ENCODE results near the gene HCCS. TPM values are rescaled to one million over a fixed set of nuclear protein-coding genes. Genes with fewer than 3 reads are reported as not detected.

The HCCS gene
- total RNA-seq, 4 donors from 2014 or later = 5.8 to 12.5 (median 9.8) TPM

DNA sequence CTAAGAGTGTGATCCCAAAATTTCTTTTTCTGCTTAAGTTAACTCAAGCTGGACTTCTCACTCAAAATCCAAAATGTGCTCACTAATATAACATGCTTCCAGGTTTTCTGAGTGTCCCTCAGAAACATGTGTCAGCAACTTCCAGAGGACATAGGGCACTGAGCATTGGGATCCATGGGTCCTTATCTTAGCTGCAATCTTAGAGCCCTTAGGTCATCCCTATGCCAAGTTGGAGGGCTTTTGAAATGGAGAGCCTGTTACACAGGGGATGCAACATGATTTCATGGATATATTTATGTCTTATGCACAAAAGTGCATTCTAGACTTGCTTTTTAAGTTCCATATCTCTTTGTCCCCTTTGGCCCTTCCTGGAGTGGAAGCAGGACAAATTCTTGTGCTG lies 11.7 kb upstream of the HCCS start:
- intact Hi-C loops (cut with DNase I) = no loop called here
- no peak overlapping the region for H3K4me3 ChIP-seq (replicated peaks in 1 of 3)
- no peaks in the 10 kb centered on the region for H3K36me3 ChIP-seq
- H3K9me3 ChIP-seq = no peaks in the 10 kb centered on the region
- H3K27me3 ChIP-seq = no peaks in the 10 kb centered on the region
- H3K27ac ChIP-seq = no peak overlapping the region
- no peak for TF ChIP-seq POLR2A (IDR thresholded peaks at IDR 0.05)
- TF ChIP-seq, protein P1, sequence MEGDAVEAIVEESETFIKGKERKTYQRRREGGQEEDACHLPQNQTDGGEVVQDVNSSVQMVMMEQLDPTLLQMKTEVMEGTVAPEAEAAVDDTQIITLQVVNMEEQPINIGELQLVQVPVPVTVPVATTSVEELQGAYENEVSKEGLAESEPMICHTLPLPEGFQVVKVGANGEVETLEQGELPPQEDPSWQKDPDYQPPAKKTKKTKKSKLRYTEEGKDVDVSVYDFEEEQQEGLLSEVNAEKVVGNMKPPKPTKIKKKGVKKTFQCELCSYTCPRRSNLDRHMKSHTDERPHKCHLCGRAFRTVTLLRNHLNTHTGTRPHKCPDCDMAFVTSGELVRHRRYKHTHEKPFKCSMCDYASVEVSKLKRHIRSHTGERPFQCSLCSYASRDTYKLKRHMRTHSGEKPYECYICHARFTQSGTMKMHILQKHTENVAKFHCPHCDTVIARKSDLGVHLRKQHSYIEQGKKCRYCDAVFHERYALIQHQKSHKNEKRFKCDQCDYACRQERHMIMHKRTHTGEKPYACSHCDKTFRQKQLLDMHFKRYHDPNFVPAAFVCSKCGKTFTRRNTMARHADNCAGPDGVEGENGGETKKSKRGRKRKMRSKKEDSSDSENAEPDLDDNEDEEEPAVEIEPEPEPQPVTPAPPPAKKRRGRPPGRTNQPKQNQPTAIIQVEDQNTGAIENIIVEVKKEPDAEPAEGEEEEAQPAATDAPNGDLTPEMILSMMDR (IDR thresholded peaks at IDR 0.05) = no peak
- H3K4me1 ChIP-seq = peaks cover 0 to 4% of the 10 kb centered on the region in 2 donors
- no peak for DNase-seq

GRCh38 chrX:11100281-11101035 lies 10.7 kb upstream of the HCCS start:
- intact Hi-C loops (cut with DNase I) = no loop called here
- 28 to 31% methylated on average over 8 to 10 of the region's 10 CpGs for WGBS, 2 donors
- peaks cover 0 to 4% of the 10 kb centered on the region in 2 donors for H3K4me1 ChIP-seq
- peak; percentile 48 to 59 for DNase-seq
- no peaks in the 10 kb centered on the region for H3K9me3 ChIP-seq
- no peak overlapping the region for H3K4me3 ChIP-seq (replicated peaks in 1 of 3)
- H3K27ac ChIP-seq = peak overlapping the region; percentile 48 to 71 (median 50)
- H3K27me3 ChIP-seq = no peaks in the 10 kb centered on the region
- no peaks in the 10 kb centered on the region for H3K36me3 ChIP-seq
- TF ChIP-seq, protein P1 (IDR thresholded peaks at IDR 0.05) = peak in 4 of 6 experiments; percentile 35 to 63 (median 49)
- TF ChIP-seq POLR2A (IDR thresholded peaks at IDR 0.05) = no peak

DNA sequence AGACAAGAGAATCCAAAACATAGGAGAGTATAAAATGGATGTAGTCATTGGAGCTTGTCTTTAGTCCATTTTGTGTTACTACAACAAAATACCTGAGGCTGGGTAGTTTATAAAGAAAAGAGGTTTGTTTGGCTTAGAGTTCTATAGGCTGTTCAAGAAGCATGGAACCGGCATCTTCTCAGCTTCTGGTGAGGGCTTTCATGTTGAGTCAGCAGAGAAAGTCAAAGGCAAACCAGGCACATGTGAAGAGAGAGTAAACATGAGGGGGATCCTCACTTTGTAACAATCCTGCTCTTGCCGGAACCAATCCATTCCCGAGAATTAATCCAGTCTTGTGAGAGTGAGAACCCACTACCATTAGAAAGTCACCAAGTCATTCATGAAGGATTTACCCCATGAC lies 8.1 kb upstream of the HCCS start:
- intact Hi-C loops (cut with DNase I) = no loop called here
- Histone ChIP-seq H3K27ac (no peak overlapping the region), H3K27me3 (no peaks in the 10 kb centered on the region), H3K9me3 (no peaks in the 10 kb centered on the region), H3K4me3 (replicated peaks in 1 of 3) (no peak overlapping the region), H3K36me3 (no peaks in the 10 kb centered on the region), H3K4me1 (peaks cover 0 to 4% of the 10 kb centered on the region in 2 donors)
- no peak for DNase-seq
- no peak for TF ChIP-seq POLR2A (IDR thresholded peaks at IDR 0.05)
- TF ChIP-seq, protein P1 (IDR thresholded peaks at IDR 0.05) = no peak
- 74 to 76% methylated on average over 3 of the region's 3 CpGs for WGBS, 2 donors

DNA sequence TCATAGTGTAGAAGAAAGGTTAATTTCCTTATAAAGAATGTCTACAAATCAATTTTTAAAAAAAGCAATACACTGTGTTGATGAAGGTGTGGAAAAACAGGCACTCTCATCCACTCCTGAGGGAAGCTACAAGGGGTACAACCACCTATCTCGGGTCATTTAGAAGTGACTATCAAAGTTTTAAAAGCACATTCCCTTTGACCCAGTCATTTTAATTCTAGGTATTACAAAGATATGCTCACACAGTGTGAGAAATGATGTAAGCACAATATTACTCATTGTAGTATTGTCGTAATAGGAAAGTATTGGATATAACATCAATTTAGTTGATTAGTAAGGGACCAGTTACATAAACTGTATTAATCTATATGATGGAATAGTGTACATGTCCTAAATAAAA lies 7.4 kb upstream of the HCCS start:
- WGBS, 2 donors = 88 to 89% methylated on average over 2 of the region's 2 CpGs
- intact Hi-C loops (cut with DNase I) = no loop called here
- no peaks in the 10 kb centered on the region for H3K27me3 ChIP-seq
- no peak overlapping the region for H3K27ac ChIP-seq
- H3K9me3 ChIP-seq = no peaks in the 10 kb centered on the region
- no peak overlapping the region for H3K4me3 ChIP-seq (replicated peaks in 1 of 3)
- H3K36me3 ChIP-seq = no peaks in the 10 kb centered on the region
- no peak for DNase-seq
- TF ChIP-seq, protein P1 (IDR thresholded peaks at IDR 0.05) = no peak
- TF ChIP-seq POLR2A (IDR thresholded peaks at IDR 0.05) = no peak
- peaks cover 0 to 4% of the 10 kb centered on the region in 2 donors for H3K4me1 ChIP-seq

GRCh38 chrX:11105080-11105479 lies 6.1 kb upstream of the HCCS start:
- H3K27me3 ChIP-seq = no peaks in the 10 kb centered on the region

More at GRCh38 chrX:11105080-11105479, 6.1 kb upstream of the HCCS start:
- H3K4me3 ChIP-seq (replicated peaks in 1 of 3) = no peak overlapping the region
- no peaks in the 10 kb centered on the region for H3K36me3 ChIP-seq
- intact Hi-C loops (cut with DNase I) = no loop called here
- TF ChIP-seq POLR2A (IDR thresholded peaks at IDR 0.05) = no peak
- TF ChIP-seq, protein P1 (IDR thresholded peaks at IDR 0.05) = no peak
- peaks cover 0 to 4% of the 10 kb centered on the region in 2 donors for H3K4me1 ChIP-seq
- no peak overlapping the region for H3K27ac ChIP-seq
- H3K9me3 ChIP-seq = no peaks in the 10 kb centered on the region
- WGBS, 2 donors = 95 to 97% methylated on average over 4 of the region's 4 CpGs
- no peak for DNase-seq
